GM10266 (cell line): ENCODE results near the gene OR8A1.

ENCODE experiments used
- DNase-seq: peaks from one replicate; pipeline ENCODE4 v3.0.0; 2012; ENCODE audit errors: extremely low spot score
- CTCF ChIP-seq: IDR thresholded peaks from 2 replicates; pipeline ENCODE4 v1.5.1; 2012; ENCODE audit warnings: mild to moderate bottlenecking, low read depth; ENCODE audit not compliant: control insufficient read depth, insufficient read depth; ENCODE audit errors: missing control alignments

Gene OR8A1

GRCh38 chr11:124541204-124541603 lies 28.6 kb upstream of the OR8A1 start:
- TF ChIP-seq CTCF = no peak

GRCh38 chr11:124543145-124543544 lies 26.7 kb upstream of the OR8A1 start:
- DNase-seq = no peak
- TF ChIP-seq CTCF = no peak

More at GRCh38 chr11:124541204-124541603, 28.6 kb upstream of the OR8A1 start:
- DNase-seq = no peak

GRCh38 chr11:124543554-124543953 lies 26.2 kb upstream of the OR8A1 start, which contains the start of gene OR8B12:
Gene OR8B12, minus strand, starts transcription at chr11:124543654. Its CDS starts 0 bp downstream, at chr11:124543654.
- DNase-seq = no peak
- no peak for TF ChIP-seq CTCF

- no peak for TF ChIP-seq CTCF
- DNase-seq = no peak
Measured at GRCh38 chr11:124551189-124551588, 18.6 kb upstream of the OR8A1 start.

- no peak for TF ChIP-seq CTCF
- DNase-seq = no peak
Measured at GRCh38 chr11:124551987-124552386, 17.8 kb upstream of the OR8A1 start.

- TF ChIP-seq CTCF = no peak
- DNase-seq = no peak
Measured at GRCh38 chr11:124556828-124557227, 13.0 kb upstream of the OR8A1 start.

GRCh38 chr11:124570160-124570559 lies 363 bp downstream of the OR8A1 start:
- no peak for DNase-seq
- no peak for TF ChIP-seq CTCF
